NCI-H774 (cell line): Measurements from ENCODE around the gene SEH1L.
"Not testable (repeated sequence)": the region's sequence is repeated elsewhere in the genome, so short reads cannot be mapped to it uniquely, and the experiment has no call there.

Source experiments
- DNase-seq: peaks from one replicate; lab custom pipeline; 2025; lab: John Stamatoyannopoulos, UW

Gene SEH1L

DNA sequence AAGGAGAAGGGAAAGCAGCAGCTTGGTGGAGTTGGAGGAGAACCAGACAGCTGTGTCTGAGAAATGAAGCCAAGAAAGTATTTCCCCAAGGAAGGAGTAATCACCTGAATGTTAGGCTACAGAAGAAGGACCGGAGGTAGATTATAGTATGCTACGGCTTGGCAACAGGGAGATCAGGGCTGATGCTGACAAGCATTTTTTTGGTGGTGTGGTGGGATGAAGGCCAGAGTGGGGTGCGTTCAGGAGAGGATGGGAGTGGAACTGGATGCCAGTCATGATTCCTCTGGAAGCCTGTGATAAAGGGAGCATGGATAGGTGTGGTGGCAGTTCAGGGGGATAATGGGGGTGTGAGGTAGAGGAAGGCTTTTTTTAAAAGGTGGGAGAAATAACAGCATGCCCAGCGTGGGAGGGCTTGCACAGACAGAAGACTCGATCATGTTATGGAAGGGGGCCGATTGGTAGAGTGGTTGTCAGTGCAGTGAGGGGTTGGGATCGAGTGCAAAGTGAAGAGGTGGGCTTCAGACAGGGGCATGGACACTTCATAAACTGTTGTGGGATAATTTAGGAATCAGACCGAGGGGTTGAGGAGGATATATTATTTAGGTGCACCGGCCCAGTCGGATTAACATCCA, 49.0 kb downstream of the SEH1L start:
- DNase-seq: no peak

DNA sequence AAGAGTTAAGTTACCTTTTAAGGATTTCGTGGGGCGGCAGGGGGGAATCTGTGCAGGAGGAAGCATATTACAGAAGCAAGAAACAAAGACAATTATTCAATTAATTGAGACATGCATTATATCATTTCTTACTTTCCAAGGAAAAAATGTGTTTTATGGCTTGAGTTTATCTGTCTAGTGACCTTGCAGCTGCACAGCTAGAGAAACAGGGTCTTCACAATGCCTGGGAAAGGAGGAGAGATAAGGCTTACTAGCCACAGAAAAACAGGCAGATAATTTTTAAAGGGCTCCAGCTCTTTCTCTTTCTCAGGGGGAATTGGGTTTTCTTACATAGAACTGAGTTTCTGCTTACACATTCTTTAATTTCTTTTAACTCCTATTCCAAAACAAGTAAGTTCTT, 49.5 kb downstream of the SEH1L start:
- not testable (repeated sequence) for DNase-seq

DNA sequence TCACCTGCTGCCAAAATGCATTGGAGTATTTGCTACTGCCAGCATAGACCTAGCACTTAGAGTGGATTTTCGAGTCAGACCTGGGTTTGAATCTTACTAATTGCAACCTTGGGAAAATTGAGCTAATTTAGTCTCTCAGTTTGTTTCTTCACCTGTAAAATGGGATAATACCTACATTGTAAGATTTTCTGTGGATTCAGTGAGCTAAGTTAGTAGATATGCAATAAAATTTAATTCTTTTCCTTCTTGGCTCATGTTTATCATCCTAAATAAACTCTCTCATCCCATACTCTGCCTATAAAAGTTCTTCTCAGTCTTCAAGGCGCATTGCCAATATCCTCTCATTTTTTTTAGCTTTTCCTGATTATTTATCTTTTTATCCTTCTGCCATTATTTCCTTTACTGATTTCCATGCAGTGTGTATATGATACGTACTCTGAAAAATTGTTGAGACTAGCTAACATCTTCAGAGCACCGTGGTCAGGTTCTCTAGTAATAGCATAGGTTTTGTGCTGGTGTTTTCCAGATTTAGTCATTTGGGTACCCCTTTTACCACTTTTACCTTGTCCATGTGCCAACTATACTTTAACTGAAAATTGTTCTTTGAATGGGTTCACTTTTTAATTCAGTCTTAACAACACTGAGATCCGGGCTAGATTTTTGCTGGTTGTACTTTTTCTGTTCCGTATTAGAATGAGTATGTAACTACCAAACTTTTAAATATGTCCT, 50.7 kb downstream of the SEH1L start:
- DNase-seq: no peak

DNA sequence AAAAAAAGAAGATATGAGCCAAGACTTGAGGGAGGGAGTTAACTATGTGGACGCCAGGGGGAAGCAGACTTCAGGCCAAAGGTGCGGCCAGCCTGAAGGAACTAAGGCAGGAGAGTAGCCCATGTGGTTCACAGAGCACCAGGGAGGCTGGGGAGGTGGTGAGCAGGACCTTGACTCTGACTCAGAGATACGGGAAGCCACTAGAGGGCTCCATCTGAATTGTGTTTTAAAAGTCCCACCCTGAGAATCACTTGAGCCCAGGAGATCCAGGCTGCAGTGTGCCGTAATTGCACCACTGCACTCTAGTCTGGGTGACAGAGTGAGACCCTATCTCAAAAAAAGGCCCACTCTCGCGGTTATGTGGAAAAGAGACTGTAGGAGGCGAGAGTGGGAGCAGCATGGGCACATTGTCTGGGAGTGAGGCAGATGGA, 55.7 kb downstream of the SEH1L start:
- no peak for DNase-seq

DNA sequence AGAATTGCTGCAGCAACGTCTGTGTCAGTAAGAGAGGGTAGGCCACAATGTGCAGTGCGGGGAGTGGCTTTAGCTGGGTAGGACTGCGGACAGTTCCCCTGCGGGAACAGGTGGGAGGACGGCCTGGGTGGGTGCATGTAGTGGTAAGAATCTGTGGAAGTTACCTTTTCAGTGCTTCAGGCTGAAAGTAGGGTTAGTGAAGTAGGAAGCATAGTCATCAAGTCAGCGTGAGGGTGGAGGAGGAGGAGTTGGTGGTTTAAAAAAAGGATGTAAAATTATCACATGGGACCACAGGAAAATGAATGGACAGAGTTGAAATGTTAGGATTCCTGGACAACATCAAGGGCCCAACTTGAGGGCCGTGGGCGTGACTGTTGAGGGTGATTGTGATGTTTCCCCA, 56.6 kb downstream of the SEH1L start:
- no peak for DNase-seq

DNA sequence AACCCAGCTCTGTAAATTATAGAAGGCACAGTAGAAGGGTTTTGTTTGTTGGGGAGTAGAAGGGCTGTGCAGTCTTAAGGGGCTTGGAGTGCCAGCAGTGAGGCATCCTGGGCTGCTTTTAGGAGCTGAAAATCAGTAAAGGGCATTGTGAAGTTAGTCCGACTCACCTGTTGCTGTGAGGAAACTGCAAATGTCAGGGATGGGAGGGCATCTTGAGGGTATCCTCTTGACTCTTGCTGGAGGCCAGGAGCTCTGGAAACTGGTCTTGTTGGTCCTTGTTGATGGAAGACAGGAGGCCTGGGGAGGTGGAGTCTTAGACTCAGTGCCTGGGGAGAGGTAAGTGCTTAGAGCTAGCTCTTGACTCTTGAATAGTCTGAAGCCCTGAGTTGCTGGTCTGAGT, 57.5 kb downstream of the SEH1L start:
- no peak for DNase-seq

DNA sequence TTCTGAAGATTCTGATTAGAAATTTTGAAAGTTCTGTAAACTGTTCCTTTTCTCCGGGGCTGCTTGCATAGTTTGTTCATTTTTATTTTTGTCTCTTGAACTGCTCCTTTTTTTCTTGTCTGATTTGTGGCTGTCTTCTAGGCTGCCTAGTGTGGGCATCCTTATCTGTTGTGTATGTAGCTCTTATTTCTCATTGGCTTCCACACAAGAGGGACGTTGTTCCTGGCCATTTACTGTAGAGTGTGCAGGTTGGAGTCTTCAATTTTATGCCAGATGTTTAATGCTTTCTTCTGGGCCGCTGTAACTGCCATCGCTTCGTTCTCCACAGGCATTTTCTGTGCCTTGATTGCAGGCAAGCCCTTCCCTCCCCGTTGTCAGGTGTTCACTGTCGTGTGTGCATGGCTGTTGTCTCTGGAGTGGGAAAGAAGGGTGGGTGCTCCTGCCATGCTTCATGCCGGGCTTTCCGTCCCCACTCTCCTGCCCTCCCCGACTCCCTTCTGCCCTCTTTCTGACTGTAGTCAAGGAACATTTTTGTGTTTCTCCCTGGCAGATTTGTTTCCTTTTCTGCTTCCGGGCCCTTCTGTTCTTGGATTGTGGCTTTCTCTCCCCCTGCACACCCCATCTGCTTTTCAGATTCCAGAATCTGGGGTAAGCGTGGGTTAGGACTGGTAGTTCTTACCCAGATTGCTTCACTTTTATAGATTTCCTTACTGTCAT, 58.9 kb downstream of the SEH1L start:
- DNase-seq: no peak

DNA sequence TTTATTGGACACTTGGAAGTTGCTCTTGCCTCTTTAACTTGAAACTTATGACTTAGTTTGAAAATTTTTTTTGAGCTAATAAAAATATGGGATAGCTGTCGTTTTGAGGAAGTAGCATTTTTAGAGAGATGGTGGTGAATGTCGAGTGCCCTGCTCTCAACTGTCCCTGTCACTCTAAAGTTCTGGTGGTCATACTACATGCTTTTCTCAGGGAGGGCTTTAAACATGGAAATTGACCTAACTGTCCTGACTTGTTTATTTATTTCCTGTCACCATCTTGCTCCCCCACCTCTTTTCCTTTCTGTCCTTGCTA, 59.4 kb downstream of the SEH1L start:
- DNase-seq: no peak

DNA sequence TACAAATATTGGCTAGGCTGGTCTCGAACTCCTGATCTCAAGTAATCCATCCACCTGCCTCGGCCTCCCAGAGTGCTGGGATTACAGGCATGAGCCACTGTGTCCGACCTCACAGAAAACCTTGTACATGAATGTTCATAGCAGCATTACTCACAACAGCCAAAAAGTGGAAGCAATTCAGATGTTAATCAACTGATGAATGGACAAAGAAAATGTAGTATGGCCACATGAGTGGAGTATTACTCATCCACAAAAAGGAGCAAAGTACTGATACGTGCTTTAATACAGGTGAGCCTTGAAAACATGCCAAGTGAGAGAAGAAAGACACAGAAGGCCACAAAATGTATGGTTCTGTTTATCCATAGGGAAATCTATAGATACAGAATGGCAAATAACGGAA, 63.9 kb downstream of the SEH1L start:
- DNase-seq: no peak

DNA sequence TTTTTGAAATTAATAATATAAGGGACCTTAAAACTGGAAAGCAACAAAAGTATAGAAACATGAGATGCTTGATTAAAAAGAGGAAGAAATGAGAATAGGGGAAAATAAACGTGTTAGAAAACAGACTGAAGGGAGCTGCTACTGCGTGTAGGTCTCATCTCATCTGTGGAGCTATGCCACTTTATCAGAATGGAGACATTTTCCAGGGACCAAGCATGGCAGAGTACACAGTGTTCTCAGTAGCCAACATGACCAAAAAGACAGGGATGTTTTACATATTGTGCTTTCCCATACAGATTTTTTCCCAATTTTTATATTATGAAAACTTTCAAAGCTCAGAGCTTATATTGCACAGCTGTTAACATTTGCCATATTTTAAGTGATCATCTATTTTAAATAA, 66.4 kb downstream of the SEH1L start:
- DNase-seq: no peak

DNA sequence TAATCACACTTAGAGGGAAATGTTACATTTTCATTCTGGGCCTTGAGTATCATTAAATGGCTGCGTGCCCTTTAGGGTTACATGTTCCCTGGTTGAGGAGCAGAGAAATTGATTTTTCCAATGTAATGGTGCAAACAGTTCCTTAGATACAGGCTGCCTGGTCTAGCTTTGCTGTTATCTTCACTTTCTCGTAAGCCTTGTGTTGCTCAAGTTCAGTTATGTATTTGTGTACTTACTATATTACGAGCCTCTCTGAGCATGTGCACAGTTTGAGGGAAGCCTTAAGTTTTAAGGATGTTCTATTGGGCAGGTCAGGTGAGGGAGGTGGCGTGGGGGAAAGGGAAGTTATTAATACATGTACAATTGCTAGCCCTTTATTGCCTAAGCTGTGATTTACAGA, 67.0 kb downstream of the SEH1L start:
- no peak for DNase-seq

DNA sequence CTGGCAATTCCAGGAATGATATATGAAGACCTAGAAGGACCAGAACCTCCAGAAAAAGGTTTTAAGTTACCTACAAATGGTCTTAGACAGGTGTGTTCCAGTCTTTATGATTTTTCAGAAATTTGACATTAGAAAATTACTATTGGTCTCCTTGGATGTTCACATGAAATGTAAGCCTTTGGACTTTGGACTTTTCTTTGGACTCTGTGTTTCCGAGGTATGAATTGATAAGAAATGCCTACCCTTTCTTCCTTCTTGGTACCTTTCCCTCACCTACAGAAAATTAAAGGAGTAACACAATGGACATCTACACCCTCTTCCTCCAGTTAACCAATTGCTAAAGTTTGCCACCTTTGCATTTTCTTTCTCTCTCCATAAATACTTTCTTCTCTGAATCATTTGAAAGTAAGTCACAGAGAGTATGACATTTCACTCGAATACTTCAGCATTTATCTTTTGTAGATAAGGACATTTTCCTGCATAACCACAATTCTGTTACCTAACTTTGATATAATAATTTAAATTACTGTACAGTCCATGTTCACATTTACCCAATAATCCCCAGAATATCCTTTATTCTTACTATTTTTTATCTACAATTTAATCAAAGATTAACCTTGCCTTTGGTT, 69.5 kb downstream of the SEH1L start:
- DNase-seq: no peak

DNA sequence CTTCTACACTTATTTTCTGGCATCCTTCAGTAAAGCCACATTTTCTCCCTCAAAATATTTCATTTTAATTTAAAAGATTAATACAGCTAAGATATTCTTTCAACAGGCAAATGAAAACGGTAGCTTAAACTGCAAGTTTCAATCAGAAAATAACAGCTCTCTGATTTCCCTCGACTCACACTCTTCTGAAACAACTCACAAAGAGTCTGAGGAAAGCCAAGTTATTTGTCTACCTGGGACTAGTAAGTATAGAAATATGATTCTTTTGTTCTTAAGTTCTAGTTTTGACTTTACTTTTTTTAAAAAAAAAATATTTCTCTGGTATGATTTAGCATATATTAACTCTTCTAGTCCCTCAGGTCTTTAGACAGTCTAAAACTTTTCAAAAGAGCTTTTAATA, 70.6 kb downstream of the SEH1L start:
- DNase-seq: no peak

DNA sequence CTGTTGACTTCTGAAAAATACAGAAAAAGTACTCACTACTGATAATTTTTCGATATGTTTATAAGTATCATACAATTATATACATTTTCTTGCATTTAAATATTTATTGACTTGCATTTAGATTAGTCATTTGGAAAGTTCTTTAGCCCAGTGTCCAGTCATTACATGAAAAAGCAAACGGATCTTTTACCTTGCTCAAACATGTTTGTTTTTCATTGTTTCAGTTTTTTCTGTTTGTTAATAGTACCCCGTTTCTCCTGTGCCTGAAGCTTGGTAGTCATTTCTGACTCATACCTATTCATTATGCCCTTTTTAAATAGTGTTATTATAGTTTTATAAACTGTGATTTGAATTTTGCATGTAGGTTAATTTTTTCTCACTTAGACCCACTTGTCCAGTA, 71.5 kb downstream of the SEH1L start:
- DNase-seq: no peak

DNA sequence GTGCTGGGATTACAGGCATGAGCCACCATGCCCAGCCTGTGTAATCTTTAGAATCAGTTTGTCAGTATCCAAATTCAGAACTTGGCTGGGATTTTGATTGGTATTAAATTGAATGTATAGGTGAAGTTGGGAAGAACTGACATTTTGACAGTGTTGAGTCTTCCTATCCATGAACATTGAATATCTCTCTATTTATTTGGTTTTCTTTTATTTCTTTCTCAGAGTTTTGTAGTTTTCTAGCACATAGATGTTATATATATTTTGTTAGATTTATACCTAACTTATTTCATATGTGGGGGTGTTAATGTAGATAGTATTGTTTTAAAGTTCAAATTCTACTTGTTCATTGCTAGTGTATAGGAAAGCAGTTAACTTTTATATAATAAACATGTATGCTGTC, 74.8 kb downstream of the SEH1L start:
- DNase-seq: no peak

DNA sequence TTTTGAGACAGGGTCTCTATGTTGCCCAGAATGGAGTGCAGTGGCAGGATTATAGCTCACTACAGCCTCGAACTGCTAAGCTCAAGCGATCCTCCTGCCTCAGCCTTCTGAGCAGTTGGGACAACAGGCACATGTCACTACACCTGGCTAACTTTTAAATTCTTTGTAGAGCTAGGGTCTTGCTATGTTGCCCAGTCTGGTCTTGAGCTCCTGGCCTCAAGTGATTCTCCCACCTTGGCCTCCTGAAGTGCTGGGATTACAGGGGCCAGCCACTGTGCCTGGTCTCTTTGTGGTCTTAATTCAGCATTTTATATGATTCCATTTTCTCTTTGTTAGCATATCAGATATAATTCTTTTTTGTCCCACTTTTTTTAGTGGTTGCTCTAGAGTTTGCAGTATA, 77.4 kb downstream of the SEH1L start:
- DNase-seq: no peak

DNA sequence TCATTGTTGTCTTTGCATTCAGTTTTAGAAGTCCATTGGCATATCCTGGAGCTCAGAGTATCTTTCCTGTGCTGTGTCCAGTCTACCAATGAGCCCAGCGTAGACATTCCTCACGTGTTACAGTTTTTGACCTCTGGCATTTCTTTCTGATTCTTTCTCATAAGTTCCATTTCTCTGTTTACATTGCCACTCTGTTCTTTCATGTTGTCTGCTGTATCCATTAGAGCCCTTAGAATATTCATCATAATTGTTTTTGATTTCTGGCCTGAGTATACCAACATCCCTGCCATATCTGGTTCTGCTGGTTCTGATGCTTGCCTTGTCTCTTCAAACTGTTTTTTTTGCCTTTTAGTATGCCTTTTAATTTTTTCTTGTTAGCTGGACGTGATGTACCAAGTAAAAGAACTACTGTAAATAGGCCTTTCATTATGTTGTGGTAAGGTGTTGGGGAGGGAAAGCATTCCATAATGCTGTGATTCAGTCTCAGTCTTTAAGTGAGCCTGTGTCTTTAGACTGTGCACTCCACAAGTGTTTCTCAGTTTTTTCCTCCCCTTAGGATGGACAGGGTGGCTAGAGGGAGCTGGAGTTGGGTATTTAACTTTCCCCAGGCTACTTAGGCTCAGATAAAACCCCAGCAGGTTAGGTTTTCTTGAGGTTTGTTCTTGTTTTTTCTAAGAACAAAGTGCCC, 78.9 kb downstream of the SEH1L start:
- DNase-seq: no peak

DNA sequence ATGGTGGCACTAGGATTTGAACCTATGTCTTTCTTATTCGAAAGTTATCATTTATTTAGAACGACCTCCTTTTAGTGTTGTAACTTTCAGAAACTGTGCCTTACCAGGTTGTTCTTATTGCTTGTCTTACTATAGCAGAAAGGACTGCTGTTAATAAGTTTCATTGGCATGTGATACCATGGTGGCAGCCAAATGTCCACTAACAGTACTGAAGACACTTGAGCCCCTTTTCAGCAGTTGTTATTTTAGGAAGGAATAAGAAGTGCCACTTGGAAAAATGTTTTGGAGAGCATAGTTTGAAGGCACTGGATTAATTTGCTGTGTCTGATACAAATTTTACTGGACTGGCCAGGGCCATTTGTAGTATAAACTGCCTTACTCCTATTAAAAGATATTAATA, 81.1 kb downstream of the SEH1L start:
- DNase-seq: no peak

DNA sequence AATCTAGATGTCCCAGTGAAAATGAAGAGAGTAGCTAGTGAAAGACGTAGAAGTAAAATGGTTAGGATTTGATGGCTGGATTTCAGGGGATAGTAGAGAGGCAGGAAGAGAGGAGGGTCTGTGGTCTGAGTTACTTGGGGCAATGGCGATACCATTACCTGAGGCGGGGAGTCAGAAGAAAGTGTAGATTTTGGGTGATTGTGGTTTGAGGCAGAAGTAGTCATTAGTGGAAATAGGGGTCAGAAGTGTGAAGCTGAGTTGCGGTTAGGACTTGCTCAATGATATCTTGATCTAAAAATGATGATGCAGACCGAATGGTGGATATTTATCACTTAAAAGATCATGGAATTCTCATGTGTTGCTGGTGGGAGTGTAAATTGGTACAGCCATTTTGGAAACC, 84.4 kb downstream of the SEH1L start:
- DNase-seq: no peak

DNA sequence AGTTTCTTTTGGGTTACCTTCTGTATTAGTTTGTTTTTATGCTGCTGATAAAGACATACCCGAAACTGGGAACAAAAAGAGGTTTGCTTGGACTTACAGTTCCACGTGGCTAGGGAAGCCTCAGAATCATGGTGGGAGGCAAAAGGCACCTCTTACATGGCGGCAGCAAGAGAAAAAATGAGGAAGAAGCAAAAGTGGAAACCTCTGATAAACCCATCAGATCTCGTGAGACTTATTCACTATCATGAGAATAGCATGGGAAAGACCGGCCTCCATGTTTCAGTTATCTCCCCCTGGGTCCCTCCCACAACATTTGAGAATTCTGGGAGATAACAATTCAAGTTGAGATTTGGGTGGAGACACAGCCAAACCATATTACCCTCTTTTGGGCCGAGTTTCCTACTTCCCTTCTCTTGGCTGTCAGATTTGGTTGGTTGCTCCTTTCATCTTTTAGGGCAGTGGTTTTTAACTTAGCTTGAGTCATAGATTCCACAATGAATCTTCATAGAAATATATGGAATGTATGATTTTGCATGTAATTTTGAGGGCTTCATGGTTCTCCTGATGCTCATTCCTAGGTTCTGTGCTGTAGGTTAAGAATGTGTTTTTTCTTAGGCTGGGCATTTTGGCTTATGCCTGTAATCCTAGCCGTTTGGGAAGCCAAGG, 87.6 kb downstream of the SEH1L start:
- DNase-seq: no peak

DNA sequence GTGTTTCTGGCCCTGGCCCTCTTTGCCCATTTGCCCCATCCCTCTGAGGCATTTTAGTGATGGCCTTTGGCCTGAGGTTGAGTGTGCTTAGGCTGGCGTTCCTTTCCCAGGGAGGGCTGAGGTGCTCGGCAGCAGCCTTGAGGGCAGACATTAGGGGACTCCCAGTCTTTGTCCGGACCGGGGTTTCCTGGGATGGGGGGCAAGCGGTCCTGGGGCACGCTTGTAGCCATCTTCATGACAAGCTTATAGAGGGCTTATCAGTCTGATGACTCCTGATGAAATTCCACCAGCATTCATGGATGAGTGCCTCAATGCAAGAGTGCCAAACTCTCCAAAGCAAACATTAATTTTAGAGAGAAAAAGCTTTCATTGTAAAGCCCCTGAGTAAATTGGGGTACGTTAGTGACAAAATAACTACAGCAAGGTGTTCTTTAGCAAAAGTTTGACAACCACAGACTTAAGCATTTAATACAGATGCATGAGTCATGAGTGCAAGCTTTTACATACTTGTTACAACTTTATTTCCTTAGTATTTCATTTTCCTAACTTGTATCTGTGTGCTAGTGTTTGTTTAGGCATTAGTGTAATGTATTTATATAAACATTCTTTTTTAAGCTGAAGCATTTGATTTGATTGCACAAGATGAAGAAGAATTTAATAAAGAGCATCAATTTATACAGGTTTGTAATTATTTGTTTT, 89.0 kb downstream of the SEH1L start:
- no peak for DNase-seq
